Stimulated activated CD4-positive, alpha-beta T cell treated with anti-CD3 and anti-CD28 coated beads, Interleukin-1b, Interleukin-23, amount 100 ng/mL, for 48 hours (primary cell): Measurements from ENCODE around the gene ZBTB24.
"Not testable (repeated sequence)": the region's sequence is repeated elsewhere in the genome, so short reads cannot be mapped to it uniquely, and the experiment has no call there.

ENCODE experiments used
- DNase-seq: peaks from one replicate; pipeline ENCODE4 v3.0.0-alpha.2; 2020

The ZBTB24 gene

GRCh38 chr6:109467696-109468095 lies 15.3 kb downstream of the ZBTB24 start:
- no peak for DNase-seq

- no peak for DNase-seq
These were observed 16.7 kb downstream of the ZBTB24 start for GRCh38 chr6:109466212-109466923.

GRCh38 chr6:109465772-109466171 lies 17.2 kb downstream of the ZBTB24 start:
- no peak for DNase-seq

DNA sequence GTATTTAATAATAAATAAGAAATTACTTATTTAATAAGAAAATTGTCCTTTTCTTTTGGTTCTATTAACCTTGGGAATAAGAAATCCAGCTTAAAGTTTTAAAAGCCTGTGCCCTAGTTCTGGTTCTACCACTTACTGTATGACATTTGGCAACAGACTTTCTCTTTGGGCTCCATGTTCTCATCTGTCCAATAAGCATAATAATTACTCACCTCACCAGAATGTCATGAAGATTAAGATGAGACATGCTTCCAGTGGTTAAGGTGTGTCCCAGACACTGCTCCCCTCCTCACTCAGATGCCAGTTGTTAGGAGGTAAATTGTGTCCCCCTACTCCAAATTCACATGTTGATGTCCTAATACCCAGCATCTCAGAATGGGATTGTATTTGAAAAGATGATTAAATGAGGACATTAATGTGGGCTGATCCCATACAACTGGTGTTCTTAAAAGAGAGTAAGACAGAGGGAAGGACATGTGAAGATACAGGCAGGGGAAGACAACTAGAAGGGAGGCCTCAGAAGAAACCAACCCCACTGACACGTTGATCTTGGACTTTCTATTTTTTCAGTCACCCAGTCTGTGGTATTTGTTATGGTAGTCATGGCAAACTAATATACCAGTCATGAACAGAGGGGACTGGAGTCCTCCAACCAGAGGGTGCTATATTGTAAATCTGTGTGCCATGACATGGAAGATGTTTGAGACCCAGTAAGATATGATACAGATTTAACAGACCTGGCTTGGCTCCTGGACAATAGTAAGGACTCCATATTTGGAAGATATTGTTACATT lies 21.1 kb downstream of the ZBTB24 start:
- no peak for DNase-seq

DNA sequence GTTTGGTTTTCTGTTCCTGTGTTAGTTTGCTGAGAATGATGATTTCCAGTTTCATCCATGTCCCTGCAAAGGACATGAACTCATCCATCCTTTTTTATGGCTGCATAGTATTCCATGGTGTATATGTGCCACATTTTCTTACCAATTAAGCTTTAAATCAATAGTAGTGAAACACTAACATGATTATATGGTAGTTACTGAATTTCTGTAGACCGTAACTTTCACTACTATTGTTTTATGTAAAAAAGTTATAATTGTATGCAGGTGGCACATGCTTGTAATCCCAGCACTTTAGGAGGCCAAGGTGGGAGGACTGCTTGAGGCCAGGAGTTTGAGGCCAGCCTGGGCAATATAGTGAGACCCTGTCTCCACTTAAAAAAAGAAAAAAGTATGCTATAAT lies 21.8 kb downstream of the ZBTB24 start:
- not testable (repeated sequence) for DNase-seq

DNA sequence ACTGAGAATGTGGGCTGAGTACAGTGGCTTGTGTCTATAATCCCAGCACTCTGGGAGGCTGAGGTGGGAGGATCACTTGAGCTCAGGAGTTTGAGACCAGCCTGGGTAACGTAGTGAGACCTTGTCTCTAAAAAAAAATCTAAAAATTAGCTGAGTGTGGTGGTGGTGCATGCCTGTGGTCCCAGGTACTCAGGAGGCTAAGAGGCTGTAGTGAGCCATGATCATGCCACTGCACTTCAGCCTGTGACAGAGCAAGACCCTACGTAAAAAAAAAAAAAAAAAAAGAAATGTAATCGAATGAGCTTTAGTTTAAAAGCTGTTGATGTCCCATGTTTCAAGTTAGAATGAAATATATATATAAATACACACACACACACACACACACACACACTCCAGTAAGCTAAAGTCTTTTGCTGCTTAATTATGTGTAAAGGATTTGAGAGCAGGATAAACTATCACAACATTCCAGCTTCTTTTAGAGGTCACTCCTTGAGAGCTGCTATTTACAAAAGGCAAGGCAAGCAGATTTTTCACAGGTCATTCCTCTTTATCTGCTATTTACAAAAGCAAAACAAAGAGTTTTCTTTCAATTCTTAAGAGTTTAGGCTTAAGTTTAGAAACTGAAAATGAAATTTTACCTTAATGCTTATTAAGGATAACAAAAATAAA lies 22.7 kb downstream of the ZBTB24 start:
- no peak for DNase-seq

DNA sequence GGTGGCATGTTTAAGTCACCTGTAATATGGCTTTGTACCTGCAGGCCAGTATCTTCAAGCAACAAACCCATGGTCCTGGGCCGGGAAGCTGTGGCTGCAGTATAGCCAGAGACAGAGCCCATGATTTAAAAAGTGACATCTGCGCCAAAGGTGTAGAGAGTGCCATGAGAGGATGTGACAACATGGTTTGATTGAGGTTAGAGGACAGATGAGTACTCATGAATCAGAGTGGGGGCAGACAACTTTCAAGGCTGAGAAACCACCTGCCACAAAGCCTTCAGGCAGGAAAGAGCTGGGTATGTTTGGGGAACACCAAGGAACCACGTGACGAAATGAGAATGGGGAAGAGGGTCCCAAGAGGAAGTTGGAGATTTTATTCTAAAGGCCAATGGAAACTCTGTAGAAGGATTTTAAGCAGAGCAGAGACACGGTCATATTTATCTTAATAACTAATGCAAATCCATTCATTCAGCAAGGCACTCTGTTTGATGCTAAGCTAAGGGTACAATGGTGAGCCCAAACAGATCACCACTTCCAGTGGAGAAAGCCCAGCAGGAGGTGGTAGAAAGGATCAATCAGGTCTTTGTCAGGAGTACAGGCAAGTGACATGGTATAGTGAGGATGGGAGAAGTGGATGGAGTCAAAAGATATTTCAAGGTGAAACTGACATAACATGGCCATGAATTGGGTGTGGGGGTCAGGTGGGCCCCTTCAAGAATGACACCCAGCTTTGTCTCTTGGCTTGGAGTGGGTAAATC lies 24.1 kb downstream of the ZBTB24 start:
- DNase-seq: peak; percentile 41

- no peak for DNase-seq
These were observed 25.4 kb downstream of the ZBTB24 start for GRCh38 chr6:109457562-109457996.

GRCh38 chr6:109456710-109457561 lies 26.1 kb downstream of the ZBTB24 start:
- DNase-seq: no peak

- no peak for DNase-seq
These were observed 26.9 kb downstream of the ZBTB24 start for GRCh38 chr6:109456111-109456583.

DNA sequence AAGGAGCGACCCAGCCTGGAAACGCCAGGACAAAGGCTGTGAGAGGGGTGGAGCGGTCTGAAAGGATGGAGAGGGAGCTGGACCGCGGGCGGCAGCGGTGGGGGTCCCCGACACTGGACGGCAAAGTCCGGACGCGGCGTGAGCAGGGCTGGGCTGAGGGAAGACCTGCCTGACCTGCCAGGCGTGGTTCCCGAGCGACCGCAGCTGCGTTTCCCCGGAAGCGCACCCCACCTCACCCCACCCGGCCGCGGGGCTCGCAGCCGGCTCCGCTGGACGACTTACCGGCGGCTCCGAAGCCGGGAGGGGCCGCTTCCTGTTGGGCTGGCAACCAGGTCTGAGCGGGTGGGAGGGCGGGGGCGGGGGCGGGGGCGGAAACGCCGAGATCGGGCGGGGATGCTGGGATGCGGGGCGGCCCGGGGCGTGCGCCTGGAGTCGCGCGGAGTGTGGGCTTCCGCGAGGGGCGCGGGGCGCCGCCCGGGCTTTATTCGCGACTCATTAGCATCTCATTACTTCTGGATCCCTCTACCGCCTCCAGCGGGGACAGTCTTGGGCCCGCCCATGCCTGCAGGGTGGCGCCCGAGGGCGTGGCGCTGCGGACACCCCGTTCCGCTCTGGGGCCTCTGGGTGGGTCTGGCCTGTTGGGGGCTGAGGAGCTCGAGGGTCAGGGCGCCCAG lies 27.4 kb downstream of the ZBTB24 start, which contains the start of gene MICAL1:
Gene MICAL1 (minus strand): TSS at position 336 of the 674 bp plus-strand sequence. CDS start 1,576 bp downstream, outside the sequence.
- peak; percentile 56 for DNase-seq

- DNase-seq: peak; percentile 63
These were observed 28.3 kb downstream of the ZBTB24 start for GRCh38 chr6:109454496-109455436.

DNA sequence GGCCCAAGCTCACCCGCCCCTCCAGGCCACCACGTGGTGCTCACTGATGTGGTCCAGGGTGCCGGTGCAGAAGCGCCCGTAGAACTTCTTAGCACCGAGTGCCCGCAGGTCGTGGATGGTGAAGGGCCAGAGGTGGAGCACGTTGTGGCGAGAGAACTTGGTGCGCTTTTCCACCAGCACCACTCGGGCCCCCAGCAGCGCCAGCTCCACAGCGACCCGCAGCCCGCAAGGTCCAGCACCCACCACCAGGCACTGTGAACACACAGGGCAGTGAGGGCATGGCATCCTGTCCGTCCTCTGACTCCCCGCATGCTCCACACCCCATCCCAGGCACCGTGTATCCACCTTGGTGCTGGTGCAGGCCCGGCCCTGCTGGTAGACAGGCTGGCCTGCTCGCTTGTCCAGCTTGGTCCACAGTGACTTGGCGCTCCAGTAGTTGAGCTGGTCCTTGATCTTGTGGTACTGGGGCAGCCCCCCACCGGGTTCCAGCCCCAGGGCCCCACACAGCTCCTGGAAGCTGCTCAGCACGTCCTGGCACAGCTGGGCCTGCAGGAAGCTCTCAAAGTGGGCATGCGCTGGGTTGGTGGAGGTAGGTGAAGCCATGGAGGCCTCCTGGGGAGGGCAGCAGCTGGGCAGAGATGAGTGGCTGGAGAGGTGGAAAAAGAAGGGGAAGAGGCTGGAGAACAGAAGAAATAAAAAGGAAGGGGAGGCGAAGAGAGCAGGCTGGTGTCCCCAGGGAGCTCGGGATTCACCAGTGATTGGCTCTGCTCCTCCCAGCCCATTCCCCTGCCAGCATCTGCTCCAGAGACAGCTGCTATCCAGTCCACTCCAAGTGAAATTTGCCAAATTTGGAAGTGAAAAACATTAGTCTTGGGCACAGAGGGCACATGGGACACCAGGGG lies 29.2 kb downstream of the ZBTB24 start:
- DNase-seq: no peak

GRCh38 chr6:109453156-109453555 lies 29.9 kb downstream of the ZBTB24 start:
- DNase-seq: no peak

DNA sequence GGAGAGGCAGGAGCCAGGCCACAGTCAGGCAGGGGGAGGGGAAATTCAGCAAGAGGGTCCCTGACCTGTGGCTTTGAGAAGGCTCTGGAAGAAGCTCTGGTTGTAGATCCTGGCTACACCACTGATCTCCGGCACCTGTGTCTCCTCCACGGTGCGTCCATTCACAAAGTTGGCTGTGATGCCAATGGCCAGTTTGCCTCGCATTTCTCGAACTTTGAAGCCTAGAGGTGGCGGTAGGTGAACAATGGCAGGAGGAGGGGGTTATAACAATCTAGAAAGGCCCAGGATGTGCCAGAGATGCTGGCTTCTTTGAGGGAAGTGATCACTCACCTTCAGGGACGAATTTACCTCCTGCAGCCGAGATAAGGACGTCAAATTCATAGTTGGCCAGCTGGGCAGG lies 30.8 kb downstream of the ZBTB24 start:
- DNase-seq: no peak

GRCh38 chr6:109451376-109451775 lies 31.6 kb downstream of the ZBTB24 start:
- no peak for DNase-seq

- DNase-seq: no peak
These were observed 32.2 kb downstream of the ZBTB24 start for GRCh38 chr6:109450801-109451200.

- DNase-seq: no peak
These were observed 33.0 kb downstream of the ZBTB24 start for GRCh38 chr6:109449795-109450673.
